ENCODE results near the gene SCTR. TPM values are rescaled to one million over a fixed set of nuclear protein-coding genes. Genes with fewer than 3 reads are reported as not detected.

The SCTR gene
- total RNA-seq, 1 experiment from 2014 or later: not detected

DNA sequence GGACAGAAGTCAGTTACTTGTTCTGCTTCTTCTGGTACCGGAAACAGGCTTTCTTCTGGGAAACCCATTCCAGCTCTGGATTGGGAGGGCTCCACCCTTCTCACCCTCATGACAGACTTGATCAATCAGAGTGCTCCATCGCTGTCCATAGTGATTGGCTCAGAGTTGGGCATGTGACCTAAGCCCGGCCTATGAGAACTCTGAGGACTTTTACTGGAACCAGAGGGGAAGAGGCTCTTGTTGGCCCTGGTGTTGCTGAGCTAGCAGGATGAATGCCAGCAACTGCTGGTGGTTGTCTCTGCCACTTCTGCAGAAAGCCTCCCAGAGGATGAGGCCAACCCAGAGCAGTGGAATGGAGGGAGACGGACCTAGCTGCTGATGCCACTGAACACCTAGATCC, 59.3 kb downstream of the SCTR start:
- no peak overlapping the region for H2AFZ ChIP-seq
- intact Hi-C loops (cut with micrococcal nuclease; ENCODE audit: unreplicated experiment): no loop called here
- H3K27me3 ChIP-seq (ENCODE audit: insufficient read depth, low read depth): no peaks in the 10 kb centered on the region
- H3K4me2 ChIP-seq: no peak overlapping the region
- BruUV-seq (replicated peaks): no TSS peak
- no peaks in the 10 kb centered on the region for H3F3A ChIP-seq (ENCODE audit: insufficient read depth, low read depth)
- POLR2A ChIA-PET (ENCODE audit: unreplicated experiment): no interaction called here
- H3K79me2 ChIP-seq (ENCODE audit: low read depth): no peaks in the 10 kb centered on the region
- no peaks in the 10 kb centered on the region for H3K9me2 ChIP-seq (ENCODE audit: insufficient read depth)
- H3K36me3 ChIP-seq (ENCODE audit: low read depth): no peaks in the 10 kb centered on the region
- CTCF ChIA-PET: interaction anchor here (0.7 kb wide), 1 partner anchor 1087 kb away, joined by 3 read pairs; no protein-coding TSS in a partner anchor
- no peaks in the 10 kb centered on the region for H4K20me1 ChIP-seq (ENCODE audit: insufficient read depth)
- no peak overlapping the region for H3K4me3 ChIP-seq
- H3K4me1 ChIP-seq (replicated peaks; ENCODE audit: insufficient read depth): no peaks in the 10 kb centered on the region
- TF ChIP-seq EZH2 (IDR thresholded peaks at IDR 0.05; ENCODE audit: low read depth): no peak
- TF ChIP-seq, protein P1, sequence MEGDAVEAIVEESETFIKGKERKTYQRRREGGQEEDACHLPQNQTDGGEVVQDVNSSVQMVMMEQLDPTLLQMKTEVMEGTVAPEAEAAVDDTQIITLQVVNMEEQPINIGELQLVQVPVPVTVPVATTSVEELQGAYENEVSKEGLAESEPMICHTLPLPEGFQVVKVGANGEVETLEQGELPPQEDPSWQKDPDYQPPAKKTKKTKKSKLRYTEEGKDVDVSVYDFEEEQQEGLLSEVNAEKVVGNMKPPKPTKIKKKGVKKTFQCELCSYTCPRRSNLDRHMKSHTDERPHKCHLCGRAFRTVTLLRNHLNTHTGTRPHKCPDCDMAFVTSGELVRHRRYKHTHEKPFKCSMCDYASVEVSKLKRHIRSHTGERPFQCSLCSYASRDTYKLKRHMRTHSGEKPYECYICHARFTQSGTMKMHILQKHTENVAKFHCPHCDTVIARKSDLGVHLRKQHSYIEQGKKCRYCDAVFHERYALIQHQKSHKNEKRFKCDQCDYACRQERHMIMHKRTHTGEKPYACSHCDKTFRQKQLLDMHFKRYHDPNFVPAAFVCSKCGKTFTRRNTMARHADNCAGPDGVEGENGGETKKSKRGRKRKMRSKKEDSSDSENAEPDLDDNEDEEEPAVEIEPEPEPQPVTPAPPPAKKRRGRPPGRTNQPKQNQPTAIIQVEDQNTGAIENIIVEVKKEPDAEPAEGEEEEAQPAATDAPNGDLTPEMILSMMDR (conservative IDR thresholded peaks at IDR 0.05): no peak
- H3K27ac ChIP-seq: no peak overlapping the region
- H3K9me3 ChIP-seq (ENCODE audit: insufficient read depth, low read depth): no peaks in the 10 kb centered on the region
- no peak for DNase-seq

DNA sequence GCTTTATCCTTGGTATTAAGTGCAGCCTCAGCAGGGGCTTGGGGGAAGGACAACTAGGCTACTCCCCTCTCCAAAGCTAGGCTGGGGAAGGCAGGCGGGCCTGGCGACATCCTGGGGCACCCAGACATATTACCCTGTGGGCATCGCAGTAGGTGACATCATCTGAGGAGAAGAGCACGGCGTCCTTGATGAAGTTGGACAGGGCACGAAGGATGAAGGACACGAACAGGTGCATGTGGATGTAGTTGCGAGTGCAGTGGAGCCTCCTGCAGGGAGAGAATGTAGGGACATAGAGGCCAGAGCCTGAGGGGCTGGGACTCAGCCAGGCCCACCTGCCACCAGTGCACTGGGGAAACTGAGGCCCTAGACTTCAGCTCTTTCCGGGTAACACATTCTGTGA, 60.3 kb downstream of the SCTR start:
- Histone ChIP-seq H2AFZ (no peak overlapping the region), H3K9me2 (ENCODE audit: insufficient read depth) (no peaks in the 10 kb centered on the region), H3K4me1 (replicated peaks; ENCODE audit: insufficient read depth) (no peaks in the 10 kb centered on the region), H3K4me3 (no peak overlapping the region), H3K4me2 (no peak overlapping the region), H4K20me1 (ENCODE audit: insufficient read depth) (no peaks in the 10 kb centered on the region), H3K27me3 (ENCODE audit: insufficient read depth, low read depth) (0 out of 2 replicates have a peak, but pooled peaks cover 7% of the 10 kb centered on the region), H3K9me3 (ENCODE audit: insufficient read depth, low read depth) (no peaks in the 10 kb centered on the region), H3K36me3 (ENCODE audit: low read depth) (no peaks in the 10 kb centered on the region), H3F3A (ENCODE audit: insufficient read depth, low read depth) (no peaks in the 10 kb centered on the region), H3K79me2 (ENCODE audit: low read depth) (no peaks in the 10 kb centered on the region), H3K27ac (no peak overlapping the region)
- no TSS peak for BruUV-seq (replicated peaks)
- no peak for DNase-seq
- POLR2A ChIA-PET (ENCODE audit: unreplicated experiment): no interaction called here
- TF ChIP-seq, protein P1 (conservative IDR thresholded peaks at IDR 0.05): no peak
- no peak for TF ChIP-seq EZH2 (IDR thresholded peaks at IDR 0.05; ENCODE audit: low read depth)
- intact Hi-C loops (cut with micrococcal nuclease; ENCODE audit: unreplicated experiment): no loop called here
- CTCF ChIA-PET: interaction anchor here (0.6 kb wide), 1 partner anchor 609 kb away, joined by 7 read pairs; no protein-coding TSS in a partner anchor

DNA sequence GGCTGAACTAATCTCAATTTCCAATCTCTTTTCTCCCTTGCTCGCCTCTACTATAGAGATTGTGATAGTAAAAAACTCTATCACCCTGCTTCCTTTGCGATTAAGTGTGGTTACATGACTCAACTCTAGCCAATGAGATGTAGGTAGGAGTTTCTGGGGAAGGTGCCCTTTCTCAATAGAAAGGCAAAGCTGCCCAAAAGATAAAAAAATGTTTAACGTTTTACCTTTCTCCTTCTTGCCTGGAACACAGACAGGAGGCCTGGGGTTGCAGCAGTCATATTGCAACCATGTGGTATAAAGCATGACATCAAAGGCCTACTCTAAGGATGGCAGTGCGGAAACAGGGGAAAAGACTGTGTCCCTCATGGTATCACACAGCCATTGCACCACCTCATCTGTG, 61.1 kb downstream of the SCTR start:
- TF ChIP-seq EZH2 (IDR thresholded peaks at IDR 0.05; ENCODE audit: low read depth): no peak
- TF ChIP-seq, protein P1 (conservative IDR thresholded peaks at IDR 0.05): no peak
- Histone ChIP-seq H3K9me2 (ENCODE audit: insufficient read depth) (no peaks in the 10 kb centered on the region), H3K27ac (no peak overlapping the region), H3F3A (ENCODE audit: insufficient read depth, low read depth) (no peaks in the 10 kb centered on the region), H2AFZ (no peak overlapping the region), H3K4me2 (no peak overlapping the region), H3K36me3 (ENCODE audit: low read depth) (no peaks in the 10 kb centered on the region), H3K27me3 (ENCODE audit: insufficient read depth, low read depth) (0 out of 2 replicates have a peak, but pooled peaks cover 7% of the 10 kb centered on the region), H3K79me2 (ENCODE audit: low read depth) (no peaks in the 10 kb centered on the region), H3K9me3 (ENCODE audit: insufficient read depth, low read depth) (no peaks in the 10 kb centered on the region), H3K4me3 (no peak overlapping the region), H4K20me1 (ENCODE audit: insufficient read depth) (no peaks in the 10 kb centered on the region), H3K4me1 (replicated peaks; ENCODE audit: insufficient read depth) (no peaks in the 10 kb centered on the region)
- POLR2A ChIA-PET (ENCODE audit: unreplicated experiment): no interaction called here
- CTCF ChIA-PET: no interaction called here
- intact Hi-C loops (cut with micrococcal nuclease; ENCODE audit: unreplicated experiment): no loop called here
- BruUV-seq (replicated peaks): no TSS peak
- no peak for DNase-seq

Data from PC-9 (cell line).